SK-N-SH treated with all-trans-retinoic acid at 6 μM for 48 hours (cell line): ENCODE measurements around the gene SPAG4.

Source experiments
- OSR1 ChIP-seq: fragments of 250-450 bp; sonication (Bioruptor Pico); IDR thresholded peaks from 2 replicates; pipeline ENCODE4 v1.8.0; 2022; ENCODE audit warnings: moderate library complexity, mild to moderate bottlenecking, inconsistent platforms
- PATZ1 ChIP-seq: fragments of 250-450 bp; sonication (Bioruptor Pico); IDR thresholded peaks from 2 replicates; pipeline ENCODE4 v1.8.0; 2020; ENCODE audit warnings: mild to moderate bottlenecking, moderate library complexity, borderline replicate concordance
- POU6F1 ChIP-seq: fragments of 250-450 bp; sonication (Bioruptor Pico); IDR thresholded peaks from 2 replicates; pipeline ENCODE4 v1.8.0; 2021; ENCODE audit warnings: low read depth, mild to moderate bottlenecking, moderate library complexity, borderline replicate concordance
- PPARA ChIP-seq: fragments of 250-450 bp; sonication (Bioruptor Pico); IDR thresholded peaks from 2 replicates; pipeline ENCODE4 v1.5.0; 2020; ENCODE audit warnings: mild to moderate bottlenecking, borderline replicate concordance
- ZFP30 ChIP-seq: fragments of 450-650 bp; formaldehyde crosslinking; IDR thresholded peaks from 2 replicates; pipeline ENCODE4 v1.5.0; 2022; ENCODE audit warnings: mild to moderate bottlenecking, moderate library complexity

GRCh38 chr20:35663516-35664465, 48.2 kb downstream of the SPAG4 start:
- TF ChIP-seq POU6F1 (no peak), PATZ1 (CRISPR knock-in tag) (0 out of 2 replicates have a peak, but pooled peaks have one; percentile 1), OSR1 (CRISPR knock-in tag) (no peak), PPARA (CRISPR knock-in tag) (no peak), ZFP30 (CRISPR knock-in tag) (no peak)
